Uterus (tissue), 4 donors: ENCODE results near the gene SMURF1. TPM values are rescaled to one million over a fixed set of nuclear protein-coding genes. Genes with fewer than 3 reads are reported as not detected.

Source experiments
- DNase-seq, 2 donors: peaks; one replicate each; pipeline ENCODE4 v3.0.0-alpha.2; 2019 to 2020
- H3K27ac ChIP-seq, 2 donors: fragments of 200-600 bp; sonication (generic); 1 replicate in 1 of 2; 2 replicates in 1 of 2; pipeline ENCODE4 v1.5.1; 2016 to 2018
- H3K27me3 ChIP-seq, 2 donors: fragments of 200-600 bp; sonication (generic); one replicate each; pipeline ENCODE4 v1.5.1; 2018 to 2019; ENCODE audit warnings: control low read depth in 1 of 2
- H3K36me3 ChIP-seq, 2 donors: fragments of 200-600 bp; sonication (generic); one replicate each; pipeline ENCODE4 v1.5.1; 2019; ENCODE audit warnings: control low read depth in 1 of 2
- H3K4me1 ChIP-seq, 2 donors: fragments of 200-600 bp; sonication (generic); one replicate each; pipeline ENCODE4 v1.5.1; 2018 to 2019; ENCODE audit warnings: control low read depth in 1 of 2
- H3K4me3 ChIP-seq, 2 donors: fragments of 200-600 bp; sonication (generic); 1 replicate in 1 of 2; 2 replicates in 1 of 2; pipeline ENCODE4 v1.5.1; 2018 to 2019; ENCODE audit warnings: mild to moderate bottlenecking in 1 of 2
- H3K9me3 ChIP-seq, 2 donors: fragments of 200-600 bp; sonication (generic); one replicate each; pipeline ENCODE4 v1.5.1; 2019; ENCODE audit warnings: control low read depth in 1 of 2
- CTCF ChIP-seq, 4 experiments: fragments of 200-600 bp in 2 of 4; fragments of 450-650 bp in 2 of 4; sonication (generic) in 2 of 4; IDR thresholded peaks; one replicate each; pipeline ENCODE4 v1.5.1; 2016 to 2019; ENCODE audit warnings: antibody characterized with exemption in 4 of 4, mild to moderate bottlenecking in 2 of 4, moderate library complexity in 1 of 4
- POLR2A ChIP-seq, 2 donors: fragments of 450-650 bp; IDR thresholded peaks; one replicate each; pipeline ENCODE4 v1.6.1; 2016; ENCODE audit warnings: antibody characterized with exemption in 2 of 2, mild to moderate bottlenecking in 1 of 2, moderate library complexity in 1 of 2
- intact Hi-C: fragments of 100-400 bp; cut with DNase I; formaldehyde crosslinking; loops from one replicate; pipeline ENCODE4 v1.15.1; 2023; ENCODE audit warnings: low total_unique reads
- total RNA-seq, 4 donors: library from RNA; depleted of rRNA in 3 of 4; stranded (reverse); fragments of >200 nt in 3 of 4; gene quantifications; one replicate each; pipeline versions ENCODE4 v1.1.0 to v1.2.4, GENCODE V29; 2014 to 2023
- donor health status: DM: yes; HTN: yes; CAD: no.

SMURF1 gene
- total RNA-seq, 4 donors from 2014 or later, result 14.4 to 39.5 (median 26.2) TPM

GRCh38 chr7:99109108-99110051, 34.5 kb downstream of the SMURF1 start:
- intact Hi-C loops, result no loop called here
- Histone ChIP-seq H3K27ac (peak overlapping the region in 1 of 2 donors; percentile 44), H3K4me1 (peaks cover 4 to 11% of the 10 kb centered on the region in 2 donors)

GRCh38 chr7:99108613-99109012, 35.3 kb downstream of the SMURF1 start:
- Histone ChIP-seq H3K36me3 (no peaks in the 10 kb centered on the region), H3K4me1 (peaks cover 4 to 11% of the 10 kb centered on the region in 2 donors), H3K27ac (peak overlapping the region in 1 of 2 donors; percentile 44), H3K27me3 (no peaks in the 10 kb centered on the region), H3K9me3 (no peaks in the 10 kb centered on the region), H3K4me3 (no peak overlapping the region)
- no peak for TF ChIP-seq CTCF (IDR thresholded peaks at IDR 0.05)
- no peak for TF ChIP-seq POLR2A (IDR thresholded peaks at IDR 0.05)
- no peak for DNase-seq
- intact Hi-C loops, result no loop called here

More at GRCh38 chr7:99109108-99110051, 34.5 kb downstream of the SMURF1 start:
- Histone ChIP-seq H3K9me3 (no peaks in the 10 kb centered on the region), H3K4me3 (no peak overlapping the region), H3K27me3 (no peaks in the 10 kb centered on the region), H3K36me3 (no peaks in the 10 kb centered on the region)
- TF ChIP-seq CTCF (IDR thresholded peaks at IDR 0.05), result no peak
- no peak for TF ChIP-seq POLR2A (IDR thresholded peaks at IDR 0.05)
- DNase-seq, result no peak

GRCh38 chr7:99106821-99107241, 37.1 kb downstream of the SMURF1 start:
- Histone ChIP-seq H3K36me3 (no peaks in the 10 kb centered on the region), H3K27me3 (no peaks in the 10 kb centered on the region), H3K9me3 (no peaks in the 10 kb centered on the region), H3K4me3 (no peak overlapping the region), H3K27ac (peak overlapping the region; percentile 22 to 56), H3K4me1 (peaks cover 4 to 11% of the 10 kb centered on the region in 2 donors)
- intact Hi-C loops, result no loop called here
- no peak for TF ChIP-seq CTCF (IDR thresholded peaks at IDR 0.05)
- TF ChIP-seq POLR2A (IDR thresholded peaks at IDR 0.05), result no peak
- no peak for DNase-seq

- H3K4me1 ChIP-seq, result peaks cover 4 to 11% of the 10 kb centered on the region in 2 donors
- no peak overlapping the region for H3K4me3 ChIP-seq
- TF ChIP-seq POLR2A (IDR thresholded peaks at IDR 0.05) (no peak), CTCF (IDR thresholded peaks at IDR 0.05) (no peak)
- DNase-seq, result no peak
- intact Hi-C loops, result no loop called here
- H3K36me3 ChIP-seq, result no peaks in the 10 kb centered on the region
- H3K27me3 ChIP-seq, result no peaks in the 10 kb centered on the region
- peak overlapping the region; percentile 22 to 56 for H3K27ac ChIP-seq
- no peaks in the 10 kb centered on the region for H3K9me3 ChIP-seq
Observed at GRCh38 chr7:99106411-99106810, 37.5 kb downstream of the SMURF1 start.

- H3K4me1 ChIP-seq, result peaks cover 4 to 11% of the 10 kb centered on the region in 2 donors
- TF ChIP-seq POLR2A (IDR thresholded peaks at IDR 0.05) (no peak), CTCF (IDR thresholded peaks at IDR 0.05) (no peak)
- H3K36me3 ChIP-seq, result no peaks in the 10 kb centered on the region
- no peak overlapping the region for H3K4me3 ChIP-seq
- intact Hi-C loops, result no loop called here
- no peaks in the 10 kb centered on the region for H3K27me3 ChIP-seq
- H3K27ac ChIP-seq, result peak overlapping the region; percentile 9 to 56
- no peak for DNase-seq
- H3K9me3 ChIP-seq, result no peaks in the 10 kb centered on the region
Observed at GRCh38 chr7:99105756-99106155, 38.2 kb downstream of the SMURF1 start.
